Astrocyte (in vitro differentiated cells and primary cell): Measurements from ENCODE around the gene ADM. TPM values are rescaled to one million over a fixed set of nuclear protein-coding genes. Genes with fewer than 3 reads are reported as not detected.

Experiments
- DNase-seq: peaks from one replicate; pipeline ENCODE4 v3.0.0-alpha.2; 2010; ENCODE audit warnings: low read depth
- FAIRE-seq: peaks from 2 replicates; lab custom pipeline; 2011; peaks lifted over from hg19 to GRCh38; lab: Jason Lieb, UNC
- H2AFZ ChIP-seq: 2 replicates; pipeline ENCODE4 v1.6.0; 2012; ENCODE audit warnings: low read depth, low read length, inconsistent platforms
- H3K27ac ChIP-seq: 2 replicates; pipeline ENCODE4 v1.5.1; 2011; ENCODE audit warnings: low read depth, low read length, inconsistent platforms
- H3K27me3 ChIP-seq: 2 replicates; pipeline ENCODE4 v1.6.0; 2011; ENCODE audit warnings: low read length, inconsistent platforms; ENCODE audit not compliant: insufficient read depth
- H3K36me3 ChIP-seq: 2 replicates; pipeline ENCODE4 v1.5.1; 2011; ENCODE audit warnings: low read length, inconsistent platforms; ENCODE audit not compliant: insufficient read depth
- H3K4me1 ChIP-seq: 2 replicates; pipeline ENCODE4 v1.5.1; 2011; ENCODE audit warnings: low read length, inconsistent platforms; ENCODE audit not compliant: insufficient read depth
- H3K4me2 ChIP-seq: 2 replicates; pipeline ENCODE4 v1.6.0; 2012; ENCODE audit warnings: low read length, inconsistent platforms
- H3K4me3 ChIP-seq: 2 replicates; pipeline ENCODE4 v1.5.1; 2011; ENCODE audit warnings: low read depth, mild to moderate bottlenecking, low read length, inconsistent platforms; ENCODE audit not compliant: insufficient read depth
- H3K79me2 ChIP-seq: 2 replicates; pipeline ENCODE4 v1.6.0; 2012; ENCODE audit warnings: mild to moderate bottlenecking, low read length, inconsistent platforms; ENCODE audit not compliant: insufficient read depth
- H3K9ac ChIP-seq: 2 replicates; pipeline ENCODE4 v1.6.0; 2012; ENCODE audit warnings: mild to moderate bottlenecking, low read length, inconsistent platforms
- H3K9me3 ChIP-seq: 2 replicates; pipeline ENCODE4 v1.5.1; 2012; ENCODE audit warnings: low read depth, mild to moderate bottlenecking, low read length, inconsistent platforms; ENCODE audit not compliant: insufficient read depth
- H4K20me1 ChIP-seq: 2 replicates; pipeline ENCODE4 v1.6.0; 2012; ENCODE audit warnings: low read length, inconsistent platforms; ENCODE audit not compliant: insufficient read depth
- H3K27ac Mint-ChIP-seq: one replicate; pipeline ENCODE4 v1.8.0; 2021; ENCODE audit warnings: mild to moderate bottlenecking, mixed read lengths; ENCODE audit not compliant: unreplicated experiment
- H3K27me3 Mint-ChIP-seq: one replicate; pipeline ENCODE4 v1.8.0; 2021; ENCODE audit warnings: low read depth, mixed read lengths; ENCODE audit not compliant: unreplicated experiment
- H3K36me3 Mint-ChIP-seq: one replicate; pipeline ENCODE4 v1.8.0; 2021; ENCODE audit warnings: low read depth, mixed read lengths; ENCODE audit not compliant: unreplicated experiment
- H3K4me1 Mint-ChIP-seq: one replicate; pipeline ENCODE4 v1.8.0; 2021; ENCODE audit warnings: low read depth, mixed read lengths; ENCODE audit not compliant: unreplicated experiment
- H3K4me3 Mint-ChIP-seq: one replicate; pipeline ENCODE4 v1.8.0; 2021; ENCODE audit warnings: mild to moderate bottlenecking, moderate library complexity, mixed read lengths; ENCODE audit not compliant: unreplicated experiment
- H3K9me3 Mint-ChIP-seq: one replicate; pipeline ENCODE4 v1.8.0; 2021; ENCODE audit warnings: mild to moderate bottlenecking, mixed read lengths; ENCODE audit not compliant: unreplicated experiment
- CTCF ChIP-seq: IDR thresholded peaks from 2 replicates; pipeline ENCODE4 v1.5.1; 2011; ENCODE audit warnings: low read depth, mild to moderate bottlenecking, inconsistent platforms, low read length, moderate library complexity; ENCODE audit not compliant: insufficient read depth
- EZH2 ChIP-seq: IDR thresholded peaks from 2 replicates; pipeline ENCODE4 v1.6.1; 2012; ENCODE audit warnings: mild to moderate bottlenecking, low read length, inconsistent platforms; ENCODE audit not compliant: insufficient read depth
- total RNA-seq: library from RNA; stranded (reverse); gene quantifications from 2 replicates; pipeline ENCODE4 v1.2.1, GENCODE V29; 2021

The ADM gene
- total RNA-seq, 1 donor from 2014 or later: 78.7 TPM

- Mint-ChIP-seq H3K27me3 (no peaks in the 10 kb centered on the region), H3K4me1 (peaks cover 33% of the 10 kb centered on the region), H3K27ac (peak within 1 kb of the TSS; percentile 92), H3K4me3 (peak within 1 kb of the TSS; percentile 91), H3K9me3 (no peaks in the 10 kb centered on the region), H3K36me3 (peaks cover 2% of the 10 kb centered on the region)
- H3K27ac ChIP-seq: peak within 1 kb of the TSS; percentile 86
- H3K9ac ChIP-seq: peak within 1 kb of the TSS; percentile 86
- no peaks in the 10 kb centered on the region for H3K9me3 ChIP-seq
- peaks cover 10% of the 10 kb centered on the region for H3K27me3 ChIP-seq
- FAIRE-seq (no peak), DNase-seq (peak; percentile 80)
- H3K36me3 ChIP-seq: no peaks in the 10 kb centered on the region
- H4K20me1 ChIP-seq: peaks cover 16% of the 10 kb centered on the region
- H3K4me3 ChIP-seq: peak within 1 kb of the TSS; percentile 67
- TF ChIP-seq CTCF (no peak), EZH2 (no peak)
- H3K4me2 ChIP-seq: peak within 1 kb of the TSS; percentile 93
- peaks cover 47% of the 10 kb centered on the region for H3K79me2 ChIP-seq
- peaks cover 19% of the 10 kb centered on the region for H3K4me1 ChIP-seq
- peak within 1 kb of the TSS; percentile 93 for H2AFZ ChIP-seq
These were observed 11.2 kb upstream of the ADM start, which contains the start of gene SBF2 for GRCh38 chr11:10293423-10294289. Gene SBF2, minus strand, starts transcription at chr11:10294219. Its CDS starts 150 bp downstream, at chr11:10294069.

GRCh38 chr11:10294290-10294953 is 10.5 kb upstream of the ADM start:
- Histone ChIP-seq H3K9ac (peak overlapping the region; percentile 86), H3K9me3 (no peaks in the 10 kb centered on the region), H2AFZ (peak overlapping the region; percentile 93), H3K4me2 (peak overlapping the region; percentile 93), H3K36me3 (no peaks in the 10 kb centered on the region), H3K27me3 (peaks cover 10% of the 10 kb centered on the region), H3K4me1 (peaks cover 21% of the 10 kb centered on the region), H3K79me2 (peaks cover 40% of the 10 kb centered on the region), H3K27ac (peak overlapping the region; percentile 86), H4K20me1 (peaks cover 9% of the 10 kb centered on the region), H3K4me3 (peak overlapping the region; percentile 67)
- H3K9me3 Mint-ChIP-seq: no peaks in the 10 kb centered on the region
- H3K4me3 Mint-ChIP-seq: peak overlapping the region; percentile 91
- H3K27ac Mint-ChIP-seq: peak overlapping the region; percentile 75
- no peaks in the 10 kb centered on the region for H3K27me3 Mint-ChIP-seq
- TF ChIP-seq CTCF: no peak
- TF ChIP-seq EZH2: no peak
- no peak for FAIRE-seq
- peaks cover 37% of the 10 kb centered on the region for H3K4me1 Mint-ChIP-seq
- no peak for DNase-seq
- H3K36me3 Mint-ChIP-seq: peaks cover 3% of the 10 kb centered on the region
